IMR-90 (cell line): ENCODE measurements around the gene STMN3. TPM values are rescaled to one million over a fixed set of nuclear protein-coding genes. Genes with fewer than 3 reads are reported as not detected.

Experiments used
- microRNA-seq, 2 experiments: library from miRNA; stranded (forward) in 1 of 2; unstranded in 1 of 2; fragments of 10-50 nt in 1 of 2; fragments of <30 nt in 1 of 2; gene quantifications in 1 of 2; microRNA quantifications in 1 of 2; one replicate each; pipeline versions ENCODE3 to v1.1.0; 2013 to 2020; ENCODE audit not compliant: insufficient read depth in 1 of 2, insufficient read length in 1 of 2, unreplicated experiment in 1 of 2
- polyA plus RNA-seq, 3 experiments: library from polyadenylated mRNA; depleted of rRNA; stranded (reverse); fragments of >200 nt; gene quantifications; 2 replicates each; pipeline ENCODE4 v1.2.3, GENCODE V29; 2012; ENCODE audit warnings: low replicate concordance in 1 of 3
- small RNA-seq, 5 experiments: library from RNA; depleted of rRNA; stranded (forward); fragments of <200 nt; gene quantifications; one replicate each; pipeline ENCODE3, GENCODE V24; 2012
- total RNA-seq: library from RNA; depleted of rRNA; stranded (reverse); fragments of >200 nt; gene quantifications from 2 replicates; pipeline ENCODE4 v1.2.3, GENCODE V29; 2012; rRNA removed
- TF ChIP-seq, protein P1 (sequence below): fragments of 150-350 bp; IDR thresholded peaks from 2 replicates; pipeline ENCODE4 v1.6.1; 2016; ENCODE audit warnings: low read depth, mild to moderate bottlenecking, low read length, moderate library complexity, borderline replicate concordance

STMN3 gene
- total and polyA plus RNA-seq, 2 of the 4 experiments (the other 2 are of a cell fraction): 20.3 to 62.3 TPM

DNA sequence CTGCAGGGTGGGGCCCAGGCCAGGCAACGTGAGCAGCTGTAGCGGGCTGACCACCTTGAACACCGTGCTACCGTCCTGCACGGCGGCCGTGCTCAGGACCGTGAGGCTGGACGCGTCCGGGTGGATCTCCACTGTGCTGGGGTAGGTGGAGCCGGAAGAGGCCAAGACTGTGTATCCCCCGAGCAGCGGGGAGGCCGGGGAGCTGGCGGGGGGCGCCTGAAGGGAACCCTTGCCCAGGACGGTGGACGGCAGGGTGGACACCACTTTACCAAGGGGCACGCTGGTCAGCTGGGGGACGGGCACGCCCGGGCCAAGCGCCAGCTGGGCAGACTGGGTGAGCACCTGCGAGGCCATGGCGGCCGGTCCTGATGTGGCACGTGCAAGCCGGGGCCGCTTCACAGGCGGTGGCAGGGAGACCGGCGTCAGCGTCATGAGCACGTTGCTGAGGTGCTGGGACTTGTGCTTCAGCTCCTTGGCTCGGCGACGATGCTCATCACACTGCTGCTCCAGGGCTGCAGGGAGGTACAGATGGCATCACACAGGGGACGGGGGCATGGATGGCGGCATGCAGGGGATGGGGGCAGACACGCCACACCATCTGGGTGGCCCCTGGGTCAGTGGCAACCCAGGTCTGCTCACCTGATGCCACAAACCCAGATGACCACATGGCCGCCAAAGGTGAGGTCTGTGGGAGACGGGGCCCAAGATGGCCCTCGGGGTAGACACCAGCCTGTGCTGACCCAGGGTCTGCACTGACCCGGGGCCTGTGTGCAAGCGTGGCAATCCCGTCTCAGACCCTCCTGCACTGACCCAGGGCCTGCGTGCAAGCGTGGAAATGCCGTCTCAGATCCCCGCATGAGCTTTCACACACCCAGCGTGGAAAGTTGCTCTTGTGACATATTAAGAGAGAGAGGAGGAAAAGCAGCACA is 62.7 kb downstream of the STMN3 start (continued):
- TF ChIP-seq, protein P1, sequence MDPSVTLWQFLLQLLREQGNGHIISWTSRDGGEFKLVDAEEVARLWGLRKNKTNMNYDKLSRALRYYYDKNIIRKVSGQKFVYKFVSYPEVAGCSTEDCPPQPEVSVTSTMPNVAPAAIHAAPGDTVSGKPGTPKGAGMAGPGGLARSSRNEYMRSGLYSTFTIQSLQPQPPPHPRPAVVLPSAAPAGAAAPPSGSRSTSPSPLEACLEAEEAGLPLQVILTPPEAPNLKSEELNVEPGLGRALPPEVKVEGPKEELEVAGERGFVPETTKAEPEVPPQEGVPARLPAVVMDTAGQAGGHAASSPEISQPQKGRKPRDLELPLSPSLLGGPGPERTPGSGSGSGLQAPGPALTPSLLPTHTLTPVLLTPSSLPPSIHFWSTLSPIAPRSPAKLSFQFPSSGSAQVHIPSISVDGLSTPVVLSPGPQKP: no peak

Small RNA genes lying within 50 kb of the gene (microRNA-seq; reads per million reads assigned to microRNA genes)
- gene TNFRSF6B (ENCODE audit: insufficient read depth, insufficient read length): not detected

Small RNA genes lying within 50 kb of the gene (small RNA-seq; reads per million reads assigned to genes)
- 0 reads per million in 5 experiments for gene TNFRSF6B

Other genes with a start within 250 kb of the STMN3 start
- not detected in 2 replicates for gene KCNQ2, start 180.8 kb downstream of the STMN3 start, total RNA-seq
- gene KCNQ2, start 180.8 kb downstream of the STMN3 start, polyA plus RNA-seq (2012; rRNA removed): 0.02 TPM in 1 of 2 replicates, not detected in the other
- 1.3 and 2.2 TPM in 2 replicates for gene EEF1A2, start 154.3 kb downstream of the STMN3 start, total RNA-seq
- 3.2 and 4.6 TPM in 2 replicates for gene EEF1A2, start 154.3 kb downstream of the STMN3 start, polyA plus RNA-seq (2012; rRNA removed)
- 12.9 and 17.2 TPM in 2 replicates for gene PPDPF, start 132.7 kb downstream of the STMN3 start, total RNA-seq
- gene PPDPF, start 132.7 kb downstream of the STMN3 start, polyA plus RNA-seq (2012; rRNA removed): 171 and 200 TPM in 2 replicates
- not detected in 2 replicates for gene PTK6, start 116.0 kb downstream of the STMN3 start, total RNA-seq
- 0.07 TPM in 1 of 2 replicates, not detected in the other for gene PTK6, start 116.0 kb downstream of the STMN3 start, polyA plus RNA-seq (2012; rRNA removed)
- gene SRMS, start 105.7 kb downstream of the STMN3 start, total RNA-seq: not detected in 2 replicates
- not detected in 2 replicates for gene SRMS, start 105.7 kb downstream of the STMN3 start, polyA plus RNA-seq (2012; rRNA removed)
- gene FNDC11, start 99.3 kb downstream of the STMN3 start, total RNA-seq: 0.28 and 0.36 TPM in 2 replicates
- 1.0 and 1.6 TPM in 2 replicates for gene FNDC11, start 99.3 kb downstream of the STMN3 start, polyA plus RNA-seq (2012; rRNA removed)
- 4.2 and 4.7 TPM in 2 replicates for gene HELZ2, start 79.2 kb downstream of the STMN3 start, total RNA-seq
- 10.6 and 12.2 TPM in 2 replicates for gene HELZ2, start 79.2 kb downstream of the STMN3 start, polyA plus RNA-seq (2012; rRNA removed)
- gene GMEB2, start 26.3 kb downstream of the STMN3 start, total RNA-seq: 5.0 and 5.3 TPM in 2 replicates
- 10.0 and 10.6 TPM in 2 replicates for gene GMEB2, start 26.3 kb downstream of the STMN3 start, polyA plus RNA-seq (2012; rRNA removed)
- gene RTEL1, start 4.9 kb upstream of the STMN3 start, total RNA-seq: 9.4 and 14.7 TPM in 2 replicates
- 18.8 and 22.5 TPM in 2 replicates for gene RTEL1, start 4.9 kb upstream of the STMN3 start, polyA plus RNA-seq (2012; rRNA removed)
- 1.1 and 1.3 TPM in 2 replicates for gene TNFRSF6B, start 43.2 kb upstream of the STMN3 start, total RNA-seq
- gene TNFRSF6B, start 43.2 kb upstream of the STMN3 start, polyA plus RNA-seq (2012; rRNA removed): 11.0 and 12.0 TPM in 2 replicates
- 25.3 and 29.2 TPM in 2 replicates for gene ARFRP1, start 54.6 kb upstream of the STMN3 start, total RNA-seq
- gene ARFRP1, start 54.6 kb upstream of the STMN3 start, polyA plus RNA-seq (2012; rRNA removed): 36.3 and 36.6 TPM in 2 replicates
- gene ZGPAT, start 54.6 kb upstream of the STMN3 start, total RNA-seq: 13.4 and 15.6 TPM in 2 replicates
- 20.2 and 21.1 TPM in 2 replicates for gene ZGPAT, start 54.6 kb upstream of the STMN3 start, polyA plus RNA-seq (2012; rRNA removed)
- 0.28 and 0.36 TPM in 2 replicates for gene LIME1, start 83.2 kb upstream of the STMN3 start, total RNA-seq
- gene LIME1, start 83.2 kb upstream of the STMN3 start, polyA plus RNA-seq (2012; rRNA removed): 7.8 and 11.9 TPM in 2 replicates
- gene SLC2A4RG, start 86.4 kb upstream of the STMN3 start, total RNA-seq: 5.0 and 8.1 TPM in 2 replicates
- gene SLC2A4RG, start 86.4 kb upstream of the STMN3 start, polyA plus RNA-seq (2012; rRNA removed): 50.3 and 71.4 TPM in 2 replicates
- gene ZBTB46, start 177.8 kb upstream of the STMN3 start, total RNA-seq: 14.9 and 15.3 TPM in 2 replicates
- gene ZBTB46, start 177.8 kb upstream of the STMN3 start, polyA plus RNA-seq (2012; rRNA removed): 4.2 and 4.3 TPM in 2 replicates
- gene ABHD16B, start 208.1 kb upstream of the STMN3 start, total RNA-seq: not detected in 2 replicates
- 0.05 TPM in 1 of 2 replicates, not detected in the other for gene ABHD16B, start 208.1 kb upstream of the STMN3 start, polyA plus RNA-seq (2012; rRNA removed)
- 113 and 119 TPM in 2 replicates for gene TPD52L2, start 211.8 kb upstream of the STMN3 start, total RNA-seq
- 189 and 191 TPM in 2 replicates for gene TPD52L2, start 211.8 kb upstream of the STMN3 start, polyA plus RNA-seq (2012; rRNA removed)
- gene DNAJC5, start 241.7 kb upstream of the STMN3 start, total RNA-seq: 45.2 and 46.9 TPM in 2 replicates
- gene DNAJC5, start 241.7 kb upstream of the STMN3 start, polyA plus RNA-seq (2012; rRNA removed): 35.6 and 36.3 TPM in 2 replicates